Measurements from ENCODE around the gene MDGA2.

- TF ChIP-seq CTCF (IDR thresholded peaks at IDR 0.05) (no peak), POLR2A (IDR thresholded peaks at IDR 0.05) (no peak)
These were observed 467.8 kb downstream of the MDGA2 start for GRCh38 chr14:47207617-47208016.

All from heart left ventricle (tissue), 13 donors.